HL-60 (cell line): ENCODE data around the gene TUT4.

ENCODE experiments used
- DNase-seq, 2 experiments: peaks; one replicate each; pipeline ENCODE4 v3.0.0-alpha.2; 2010 to 2020; ENCODE audit warnings: low read depth in 1 of 2, low spot score in 1 of 2
- H3K27ac ChIP-seq: fragments of 250-450 bp; sonication (Bioruptor Pico); replicated peaks from 2 replicates; pipeline ENCODE4 v1.5.1; 2020; ENCODE audit warnings: mild to moderate bottlenecking, moderate library complexity
- H3K27me3 ChIP-seq: fragments of 250-450 bp; sonication (Bioruptor Pico); 2 replicates; pipeline ENCODE4 v1.5.1; 2021; ENCODE audit warnings: mild to moderate bottlenecking, moderate library complexity; ENCODE audit not compliant: insufficient read depth, poor library complexity, severe bottlenecking
- H3K4me3 ChIP-seq: replicated peaks from 2 replicates; pipeline ENCODE4 v1.5.1; 2011; ENCODE audit warnings: mild to moderate bottlenecking, control low read depth, low read length; ENCODE audit not compliant: insufficient read depth
- GABPA ChIP-seq: IDR thresholded peaks from 2 replicates; pipeline ENCODE4 v1.6.1; 2012; ENCODE audit warnings: low read depth
- POLR2AphosphoS5 ChIP-seq: IDR thresholded peaks from 2 replicates; pipeline ENCODE4 v1.6.1; 2012; ENCODE audit warnings: low read depth
- SPI1 ChIP-seq: IDR thresholded peaks from 2 replicates; pipeline ENCODE4 v1.6.1; 2012; ENCODE audit warnings: low read depth, mild to moderate bottlenecking, borderline replicate concordance
- TF ChIP-seq, protein P1 (sequence below): IDR thresholded peaks from 2 replicates; pipeline ENCODE4 v1.6.1; 2012; ENCODE audit warnings: low read depth; ENCODE audit not compliant: insufficient replicate concordance
- TF ChIP-seq, protein P2 (sequence below): IDR thresholded peaks from one replicate; pipeline ENCODE4 v1.5.1; 2011; ENCODE audit warnings: low read length, control low read depth, inconsistent platforms; ENCODE audit not compliant: insufficient read depth

Gene TUT4

DNA sequence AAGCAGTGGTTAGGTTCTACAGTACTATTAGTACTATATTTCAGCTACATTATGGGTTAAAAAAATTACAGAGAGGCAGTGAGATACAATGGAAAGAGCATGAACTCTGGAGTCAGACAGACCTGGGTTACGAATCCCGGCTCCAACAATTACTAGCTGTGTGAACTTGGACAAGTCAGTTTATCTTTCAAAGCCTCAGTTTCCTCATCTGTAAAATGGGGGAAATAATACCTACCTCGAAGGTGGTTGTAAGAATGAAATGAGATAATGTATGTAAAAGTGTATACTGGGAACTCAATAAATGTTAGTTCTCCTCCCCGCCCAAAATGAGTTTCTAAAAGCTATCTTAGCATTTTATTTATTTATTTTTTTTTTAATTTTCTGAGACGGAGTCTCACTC, 89.0 kb downstream of the TUT4 start:
- Histone ChIP-seq H3K4me3 (no peak overlapping the region), H3K27ac (no peak overlapping the region), H3K27me3 (no peaks in the 10 kb centered on the region)
- DNase-seq: no peak
- no peak for TF ChIP-seq POLR2AphosphoS5
- TF ChIP-seq, protein P1, sequence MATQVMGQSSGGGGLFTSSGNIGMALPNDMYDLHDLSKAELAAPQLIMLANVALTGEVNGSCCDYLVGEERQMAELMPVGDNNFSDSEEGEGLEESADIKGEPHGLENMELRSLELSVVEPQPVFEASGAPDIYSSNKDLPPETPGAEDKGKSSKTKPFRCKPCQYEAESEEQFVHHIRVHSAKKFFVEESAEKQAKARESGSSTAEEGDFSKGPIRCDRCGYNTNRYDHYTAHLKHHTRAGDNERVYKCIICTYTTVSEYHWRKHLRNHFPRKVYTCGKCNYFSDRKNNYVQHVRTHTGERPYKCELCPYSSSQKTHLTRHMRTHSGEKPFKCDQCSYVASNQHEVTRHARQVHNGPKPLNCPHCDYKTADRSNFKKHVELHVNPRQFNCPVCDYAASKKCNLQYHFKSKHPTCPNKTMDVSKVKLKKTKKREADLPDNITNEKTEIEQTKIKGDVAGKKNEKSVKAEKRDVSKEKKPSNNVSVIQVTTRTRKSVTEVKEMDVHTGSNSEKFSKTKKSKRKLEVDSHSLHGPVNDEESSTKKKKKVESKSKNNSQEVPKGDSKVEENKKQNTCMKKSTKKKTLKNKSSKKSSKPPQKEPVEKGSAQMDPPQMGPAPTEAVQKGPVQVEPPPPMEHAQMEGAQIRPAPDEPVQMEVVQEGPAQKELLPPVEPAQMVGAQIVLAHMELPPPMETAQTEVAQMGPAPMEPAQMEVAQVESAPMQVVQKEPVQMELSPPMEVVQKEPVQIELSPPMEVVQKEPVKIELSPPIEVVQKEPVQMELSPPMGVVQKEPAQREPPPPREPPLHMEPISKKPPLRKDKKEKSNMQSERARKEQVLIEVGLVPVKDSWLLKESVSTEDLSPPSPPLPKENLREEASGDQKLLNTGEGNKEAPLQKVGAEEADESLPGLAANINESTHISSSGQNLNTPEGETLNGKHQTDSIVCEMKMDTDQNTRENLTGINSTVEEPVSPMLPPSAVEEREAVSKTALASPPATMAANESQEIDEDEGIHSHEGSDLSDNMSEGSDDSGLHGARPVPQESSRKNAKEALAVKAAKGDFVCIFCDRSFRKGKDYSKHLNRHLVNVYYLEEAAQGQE: no peak

DNA sequence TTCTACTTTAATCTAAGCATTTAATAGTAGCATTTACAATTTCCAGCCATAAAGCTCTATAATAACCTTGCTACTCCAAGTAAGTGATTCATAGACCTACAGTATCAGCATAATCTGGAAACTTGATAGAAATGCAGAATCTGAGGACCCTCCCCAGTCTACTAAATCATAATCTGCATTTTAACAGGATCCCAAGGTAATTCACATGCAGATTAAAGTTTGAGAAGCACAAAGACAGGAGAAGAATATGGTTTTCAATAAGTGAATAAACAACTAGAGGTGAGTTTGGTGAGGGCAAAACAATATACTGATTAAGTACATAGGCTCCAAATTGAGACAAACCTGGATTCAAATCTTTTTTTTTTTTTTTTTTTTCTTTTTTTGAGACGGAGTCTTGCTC, 91.1 kb downstream of the TUT4 start:
- TF ChIP-seq POLR2AphosphoS5: no peak
- TF ChIP-seq GABPA: no peak
- TF ChIP-seq, protein P1: no peak
- TF ChIP-seq SPI1: no peak
- TF ChIP-seq, protein P2, sequence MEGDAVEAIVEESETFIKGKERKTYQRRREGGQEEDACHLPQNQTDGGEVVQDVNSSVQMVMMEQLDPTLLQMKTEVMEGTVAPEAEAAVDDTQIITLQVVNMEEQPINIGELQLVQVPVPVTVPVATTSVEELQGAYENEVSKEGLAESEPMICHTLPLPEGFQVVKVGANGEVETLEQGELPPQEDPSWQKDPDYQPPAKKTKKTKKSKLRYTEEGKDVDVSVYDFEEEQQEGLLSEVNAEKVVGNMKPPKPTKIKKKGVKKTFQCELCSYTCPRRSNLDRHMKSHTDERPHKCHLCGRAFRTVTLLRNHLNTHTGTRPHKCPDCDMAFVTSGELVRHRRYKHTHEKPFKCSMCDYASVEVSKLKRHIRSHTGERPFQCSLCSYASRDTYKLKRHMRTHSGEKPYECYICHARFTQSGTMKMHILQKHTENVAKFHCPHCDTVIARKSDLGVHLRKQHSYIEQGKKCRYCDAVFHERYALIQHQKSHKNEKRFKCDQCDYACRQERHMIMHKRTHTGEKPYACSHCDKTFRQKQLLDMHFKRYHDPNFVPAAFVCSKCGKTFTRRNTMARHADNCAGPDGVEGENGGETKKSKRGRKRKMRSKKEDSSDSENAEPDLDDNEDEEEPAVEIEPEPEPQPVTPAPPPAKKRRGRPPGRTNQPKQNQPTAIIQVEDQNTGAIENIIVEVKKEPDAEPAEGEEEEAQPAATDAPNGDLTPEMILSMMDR: no peak
- no peak for DNase-seq
- no peak overlapping the region for H3K27ac ChIP-seq
- no peak overlapping the region for H3K4me3 ChIP-seq
- no peaks in the 10 kb centered on the region for H3K27me3 ChIP-seq

DNA sequence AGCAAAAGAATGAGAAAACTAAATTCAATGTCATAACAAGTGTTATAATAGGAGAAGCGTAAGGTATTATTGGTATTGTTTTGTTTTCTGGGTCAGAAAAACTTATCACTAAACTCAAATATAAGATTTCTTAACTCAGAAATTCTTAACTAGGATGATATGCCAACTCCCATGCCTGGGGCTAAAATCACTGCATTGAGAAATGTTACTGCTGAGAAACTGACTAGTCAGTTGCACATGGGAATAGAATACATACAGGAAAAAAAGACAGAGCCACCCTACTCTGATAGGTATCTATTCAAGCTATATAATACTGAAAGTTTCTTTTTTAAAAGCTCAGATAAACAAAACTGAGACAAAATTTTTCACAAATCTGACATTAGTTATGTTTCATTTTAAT, 92.2 kb downstream of the TUT4 start:
- TF ChIP-seq SPI1 (no peak), POLR2AphosphoS5 (no peak), GABPA (no peak)
- TF ChIP-seq, protein P2: no peak
- Histone ChIP-seq H3K4me3 (no peak overlapping the region), H3K27me3 (no peaks in the 10 kb centered on the region), H3K27ac (no peak overlapping the region)
- DNase-seq: no peak

DNA sequence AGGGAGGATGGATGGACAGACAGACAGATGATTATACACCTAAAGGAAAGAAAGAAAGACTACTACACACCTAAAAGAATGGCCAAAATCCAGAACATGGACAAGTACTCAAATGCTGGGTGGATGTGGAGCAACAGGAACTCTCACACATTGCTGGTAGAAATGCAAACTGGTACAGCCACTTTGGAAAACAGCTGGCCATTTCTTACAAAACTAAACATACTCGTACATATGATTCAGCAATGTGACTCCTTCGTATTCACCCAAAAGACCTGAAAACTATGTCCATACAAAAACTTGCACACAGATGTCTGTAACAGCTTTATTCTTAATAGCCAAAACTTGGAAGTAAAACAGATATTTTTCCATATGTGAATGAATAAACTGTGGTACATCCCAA, 97.2 kb downstream of the TUT4 start:
- TF ChIP-seq, protein P1: no peak
- TF ChIP-seq SPI1 (no peak), POLR2AphosphoS5 (no peak), GABPA (no peak)
- TF ChIP-seq, protein P2: no peak
- no peak overlapping the region for H3K27ac ChIP-seq
- no peaks in the 10 kb centered on the region for H3K27me3 ChIP-seq
- DNase-seq: no peak
- no peak overlapping the region for H3K4me3 ChIP-seq
